ENCODE data around the gene CCDC159. TPM values are rescaled to one million over a fixed set of nuclear protein-coding genes. Genes with fewer than 3 reads are reported as not detected.

The CCDC159 gene, protein sequence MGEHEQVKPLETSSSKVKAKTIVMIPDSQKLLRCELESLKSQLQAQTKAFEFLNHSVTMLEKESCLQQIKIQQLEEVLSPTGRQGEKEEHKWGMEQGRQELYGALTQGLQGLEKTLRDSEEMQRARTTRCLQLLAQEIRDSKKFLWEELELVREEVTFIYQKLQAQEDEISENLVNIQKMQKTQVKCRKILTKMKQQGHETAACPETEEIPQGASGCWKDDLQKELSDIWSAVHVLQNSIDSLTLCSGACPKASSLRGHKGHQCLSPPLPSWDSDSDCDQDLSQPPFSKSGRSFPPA
- polyA plus RNA-seq (2011; rRNA removed) = 12.1 and 14.6 TPM in 2 replicates
- 7.5 and 14.5 TPM in 2 replicates for polyA minus RNA-seq (2011; rRNA and poly(A)+ RNA removed)

DNA sequence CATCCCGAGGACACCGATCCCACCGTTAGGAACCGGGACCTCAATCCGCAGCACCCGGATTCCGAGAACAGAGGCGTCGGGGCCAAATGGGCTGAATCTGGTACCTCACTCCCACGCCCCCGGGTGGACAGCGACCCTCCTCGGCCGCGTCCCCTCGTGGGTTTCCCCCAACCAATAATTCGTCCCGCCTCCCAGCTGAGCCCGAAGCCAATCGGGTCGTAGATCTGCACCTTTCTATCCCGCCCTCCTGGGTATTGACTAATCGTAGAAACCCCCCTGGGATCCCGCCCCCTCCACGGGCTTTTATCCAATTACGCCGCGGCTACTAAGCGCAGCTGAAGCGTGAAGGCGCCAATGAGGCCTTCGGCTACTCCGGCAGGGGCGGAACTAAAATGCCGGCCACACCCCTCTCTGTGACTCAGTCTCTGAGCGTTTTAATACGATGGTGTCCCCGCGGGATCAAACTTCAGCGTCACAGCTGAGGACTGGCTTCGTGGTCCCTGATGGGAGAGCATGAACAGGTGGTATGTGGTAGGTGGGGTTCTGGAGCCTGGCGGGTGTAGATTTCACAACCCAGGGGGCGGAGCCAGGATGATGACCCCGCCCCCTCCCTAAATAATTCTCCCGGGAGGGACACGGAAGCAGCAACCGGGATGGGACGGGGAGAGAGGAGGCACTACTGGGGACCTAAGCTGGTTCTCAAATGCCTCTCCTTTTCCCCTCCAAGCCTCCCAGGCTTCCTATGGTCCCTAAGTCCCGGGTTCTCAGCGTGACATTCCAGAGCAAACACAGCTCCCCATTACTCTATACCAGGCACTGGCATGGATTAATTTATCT, at the start of gene CCDC159, which contains the start of gene TMEM205:
CCDC159 (plus strand) TSS at position 416 of the 837 bp plus-strand sequence; CDS start at position 504, 88 bp downstream.
TMEM205 (minus strand) TSS at position 165 of the 837 bp plus-strand sequence. CDS start 649 bp downstream, outside the sequence.
- H3K27me3 ChIP-seq (ENCODE audit: control insufficient read depth, insufficient read depth, low read length) = no peaks in the 10 kb centered on the region
- DNase-seq (ENCODE audit: low read depth, low spot score) = peak; percentile 97
- peak within 1 kb of the TSS; percentile 71 for H3K27ac ChIP-seq (ENCODE audit: low read depth, low read length)
- TF ChIP-seq, protein P1, sequence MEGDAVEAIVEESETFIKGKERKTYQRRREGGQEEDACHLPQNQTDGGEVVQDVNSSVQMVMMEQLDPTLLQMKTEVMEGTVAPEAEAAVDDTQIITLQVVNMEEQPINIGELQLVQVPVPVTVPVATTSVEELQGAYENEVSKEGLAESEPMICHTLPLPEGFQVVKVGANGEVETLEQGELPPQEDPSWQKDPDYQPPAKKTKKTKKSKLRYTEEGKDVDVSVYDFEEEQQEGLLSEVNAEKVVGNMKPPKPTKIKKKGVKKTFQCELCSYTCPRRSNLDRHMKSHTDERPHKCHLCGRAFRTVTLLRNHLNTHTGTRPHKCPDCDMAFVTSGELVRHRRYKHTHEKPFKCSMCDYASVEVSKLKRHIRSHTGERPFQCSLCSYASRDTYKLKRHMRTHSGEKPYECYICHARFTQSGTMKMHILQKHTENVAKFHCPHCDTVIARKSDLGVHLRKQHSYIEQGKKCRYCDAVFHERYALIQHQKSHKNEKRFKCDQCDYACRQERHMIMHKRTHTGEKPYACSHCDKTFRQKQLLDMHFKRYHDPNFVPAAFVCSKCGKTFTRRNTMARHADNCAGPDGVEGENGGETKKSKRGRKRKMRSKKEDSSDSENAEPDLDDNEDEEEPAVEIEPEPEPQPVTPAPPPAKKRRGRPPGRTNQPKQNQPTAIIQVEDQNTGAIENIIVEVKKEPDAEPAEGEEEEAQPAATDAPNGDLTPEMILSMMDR (IDR thresholded peaks at IDR 0.05; ENCODE audit: low read depth, low read length) = 0 out of 2 replicates have a peak, but pooled peaks have one; percentile 8
- H3K4me3 ChIP-seq (ENCODE audit: low read depth, low read length) = peak within 1 kb of the TSS; percentile 90
- H3K9me3 ChIP-seq (ENCODE audit: control insufficient read depth, insufficient read depth, low read length) = peaks cover 14% of the 10 kb centered on the region
- CTCF ChIA-PET = interaction anchor here (1.1 to 1.7 kb wide), 3 partner anchors 35 to 103 kb away, joined by 3 to 8 read pairs (median 5); no protein-coding TSS in a partner anchor
- POLR2A ChIA-PET = interaction anchor here (0.7 to 1.1 kb wide), 4 partner anchors 22 to 183 kb away, joined by 3 to 8 read pairs (median 5); partner anchors contain the start of genes ECSIT and SWSAP1

DNA sequence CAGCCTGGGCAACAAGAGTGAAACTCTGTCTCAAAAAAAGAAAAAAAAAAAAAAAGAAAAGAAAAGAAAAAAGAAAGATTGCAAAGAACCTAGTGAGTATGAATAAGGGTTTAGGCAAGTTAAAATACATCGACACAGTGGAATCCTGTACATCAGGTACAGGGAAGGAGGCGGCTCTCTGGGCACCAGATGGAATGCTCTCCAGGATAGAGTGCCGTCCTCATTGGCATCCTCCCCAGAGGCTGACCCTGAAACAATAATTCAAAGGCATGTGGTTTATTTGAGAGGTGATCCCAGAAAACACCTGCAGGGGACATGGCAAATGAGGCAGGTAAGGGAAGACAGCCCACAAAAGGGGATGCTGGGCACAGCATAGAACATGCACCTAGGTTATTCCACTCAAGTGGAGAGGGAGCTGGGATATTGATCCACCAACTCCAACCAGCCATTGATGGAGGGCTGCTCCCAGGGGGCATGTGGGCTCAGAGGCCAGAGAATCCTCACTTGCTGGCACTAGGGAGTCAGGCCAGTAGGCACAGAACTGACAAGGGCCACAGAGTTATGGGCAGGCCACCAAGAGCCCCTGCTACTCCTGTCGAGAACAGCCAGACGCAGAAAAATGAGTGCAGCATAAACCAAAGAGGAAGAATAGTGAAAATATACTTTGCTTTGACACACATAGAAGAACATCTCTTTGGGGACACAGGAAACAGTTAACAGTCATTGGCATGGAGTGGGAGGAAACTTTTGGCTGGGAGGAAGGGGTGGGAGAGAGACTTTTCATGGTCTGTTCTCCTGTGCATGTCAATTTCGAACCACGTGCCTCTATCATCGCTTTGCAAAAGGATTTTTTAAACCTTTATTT, 46.1 kb upstream of the CCDC159 start:
- Histone ChIP-seq H3K9me3 (ENCODE audit: control insufficient read depth, insufficient read depth, low read length) (peaks cover 3% of the 10 kb centered on the region; the same call in 1 of the 2 replicates), H3K4me3 (ENCODE audit: low read depth, low read length) (no peak overlapping the region), H3K27ac (ENCODE audit: low read depth, low read length) (no peak overlapping the region), H3K27me3 (ENCODE audit: control insufficient read depth, insufficient read depth, low read length) (peaks cover 10% of the 10 kb centered on the region)
- ChIA-PET POLR2A (no interaction called here), CTCF (no interaction called here)
- TF ChIP-seq, protein P1 (IDR thresholded peaks at IDR 0.05; ENCODE audit: low read depth, low read length) = no peak
- DNase-seq (ENCODE audit: low read depth, low spot score) = no peak

DNA sequence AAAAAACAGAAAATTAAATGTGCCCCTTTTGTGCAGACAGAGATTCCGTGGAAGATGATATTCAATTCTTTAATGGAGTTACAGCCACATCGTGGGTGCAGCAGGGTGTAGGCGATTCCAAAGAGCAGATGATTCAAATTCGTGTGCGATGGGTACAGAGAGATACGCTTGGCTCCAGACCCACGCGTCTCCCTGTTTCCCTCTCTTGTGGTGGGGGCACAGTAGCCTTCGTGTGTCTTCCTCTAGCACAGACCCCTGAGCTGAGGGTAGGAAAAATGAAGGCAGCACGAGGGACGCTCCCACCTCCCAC, 45.6 kb upstream of the CCDC159 start:
- no peak overlapping the region for H3K27ac ChIP-seq (ENCODE audit: low read depth, low read length)
- ChIA-PET CTCF (interaction anchor here (0.7 kb wide), 1 partner anchor 8 kb away, joined by 3 read pairs; no protein-coding TSS in a partner anchor), POLR2A (no interaction called here)
- peaks cover 3% of the 10 kb centered on the region; the same call in 1 of the 2 replicates for H3K9me3 ChIP-seq (ENCODE audit: control insufficient read depth, insufficient read depth, low read length)
- DNase-seq (ENCODE audit: low read depth, low spot score) = no peak
- no peak overlapping the region for H3K4me3 ChIP-seq (ENCODE audit: low read depth, low read length)
- TF ChIP-seq, protein P1 (IDR thresholded peaks at IDR 0.05; ENCODE audit: low read depth, low read length) = no peak
- H3K27me3 ChIP-seq (ENCODE audit: control insufficient read depth, insufficient read depth, low read length) = peaks cover 10% of the 10 kb centered on the region

DNA sequence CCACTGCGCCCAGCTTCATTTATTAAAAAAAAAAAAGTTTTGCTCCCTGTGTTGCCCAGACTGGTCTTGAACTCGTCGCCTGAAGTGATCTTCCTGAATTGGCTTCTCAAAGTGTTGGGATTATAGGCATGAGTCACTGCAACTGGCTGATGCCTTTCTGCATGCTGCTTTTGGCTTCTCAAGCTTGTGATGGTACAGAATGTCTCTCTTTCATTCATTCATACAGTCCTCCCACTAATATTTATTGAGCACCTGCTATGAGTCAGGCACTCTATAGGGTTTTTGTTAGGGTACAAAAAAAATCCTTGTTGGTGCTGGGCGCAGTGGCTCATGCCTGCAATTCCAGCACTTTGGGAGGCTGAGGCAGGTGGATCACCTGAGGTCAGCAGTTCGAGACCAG, 41.4 kb upstream of the CCDC159 start:
- ChIA-PET POLR2A (no interaction called here), CTCF (interaction anchor here (1.3 to 1.8 kb wide), 2 partner anchors 11 kb away, joined by 4 to 6 read pairs; no protein-coding TSS in a partner anchor)
- Histone ChIP-seq H3K4me3 (ENCODE audit: low read depth, low read length) (no peak overlapping the region), H3K27ac (ENCODE audit: low read depth, low read length) (no peak overlapping the region), H3K27me3 (ENCODE audit: control insufficient read depth, insufficient read depth, low read length) (peaks cover 11% of the 10 kb centered on the region), H3K9me3 (ENCODE audit: control insufficient read depth, insufficient read depth, low read length) (peaks cover 3% of the 10 kb centered on the region; the same call in 1 of the 2 replicates)
- no peak for DNase-seq (ENCODE audit: low read depth, low spot score)
- TF ChIP-seq, protein P1 (IDR thresholded peaks at IDR 0.05; ENCODE audit: low read depth, low read length) = no peak
